Hepatic stellate cell (primary cell): ENCODE data around the gene DENND1A.
"Not testable (repeated sequence)": the region's sequence is repeated elsewhere in the genome, so short reads cannot be mapped to it uniquely, and the experiment has no call there.

ENCODE experiments used
- DNase-seq: peaks from one replicate; pipeline ENCODE4 v3.0.0; 2011; ENCODE audit warnings: low spot score

Gene DENND1A

DNA sequence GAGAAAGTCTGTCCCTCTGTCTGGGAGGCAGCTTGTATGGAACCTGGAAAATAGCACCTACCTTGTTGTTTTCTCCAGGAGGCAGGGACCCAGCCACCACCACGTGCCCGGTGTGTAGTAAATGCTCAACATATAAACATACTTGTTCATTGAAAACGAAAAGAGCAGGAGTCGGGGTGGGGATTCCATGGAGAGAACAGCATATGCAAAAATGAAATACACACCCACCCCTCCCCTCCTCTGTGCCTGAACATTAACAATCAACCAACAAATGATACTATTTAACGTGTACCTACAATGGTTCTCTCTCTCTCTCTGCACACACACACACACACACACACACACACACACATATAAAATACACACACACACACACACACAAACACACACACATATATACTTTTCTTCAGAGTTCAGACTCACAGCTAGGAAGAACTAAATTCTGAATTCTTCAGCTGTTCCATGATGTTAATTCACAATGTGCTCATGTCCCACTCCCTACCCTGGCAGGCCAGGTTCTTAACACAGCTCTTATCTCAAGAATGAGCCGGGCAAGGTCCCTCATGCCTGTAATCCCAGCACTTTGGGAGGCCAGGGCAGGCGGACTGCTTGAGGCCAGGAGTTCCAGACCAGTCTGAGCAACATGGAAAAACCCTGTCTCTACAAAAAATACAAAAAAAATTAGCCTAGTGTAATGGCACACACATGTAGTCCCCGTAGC lies 16.3 kb upstream of the DENND1A start:
- no peak for DNase-seq

DNA sequence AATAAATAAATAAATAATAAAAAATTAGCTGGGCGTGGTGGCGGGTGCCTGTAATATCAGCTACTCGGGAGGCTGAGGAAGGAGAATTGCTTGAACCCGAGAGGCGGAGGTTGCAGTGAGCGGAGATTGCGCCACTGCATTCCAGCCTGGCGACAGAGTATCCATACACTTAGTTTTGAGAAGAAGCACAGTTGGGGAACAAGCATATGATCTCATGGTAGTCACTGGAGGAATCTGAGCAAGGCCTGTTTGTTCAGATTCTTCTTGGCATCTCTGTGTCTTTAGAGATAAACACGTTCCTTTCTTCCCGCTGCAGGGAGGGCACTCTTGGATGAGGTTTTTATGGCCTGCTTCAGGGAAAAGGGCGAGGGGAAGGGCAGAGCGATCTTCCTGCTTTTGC lies 15.6 kb upstream of the DENND1A start:
- no peak for DNase-seq

DNA sequence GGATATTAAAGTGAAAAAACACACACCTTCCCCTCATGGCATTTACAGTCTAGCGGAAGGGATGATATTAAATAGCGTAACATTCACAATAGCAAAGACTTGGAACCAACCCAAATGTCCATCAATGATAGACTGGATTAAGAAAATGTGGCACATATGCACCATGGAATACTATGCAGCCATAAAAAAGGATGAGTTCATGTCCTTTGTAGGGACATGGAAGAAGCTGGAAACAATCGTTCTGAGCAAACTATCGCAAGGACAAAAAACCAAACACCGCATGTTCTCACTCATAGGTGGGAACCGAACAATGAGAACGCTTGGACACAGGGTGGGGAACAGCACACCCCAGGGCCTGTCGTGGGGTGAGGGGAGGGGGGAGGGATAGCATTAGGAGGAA lies 14.5 kb upstream of the DENND1A start:
- DNase-seq = not testable (repeated sequence)

DNA sequence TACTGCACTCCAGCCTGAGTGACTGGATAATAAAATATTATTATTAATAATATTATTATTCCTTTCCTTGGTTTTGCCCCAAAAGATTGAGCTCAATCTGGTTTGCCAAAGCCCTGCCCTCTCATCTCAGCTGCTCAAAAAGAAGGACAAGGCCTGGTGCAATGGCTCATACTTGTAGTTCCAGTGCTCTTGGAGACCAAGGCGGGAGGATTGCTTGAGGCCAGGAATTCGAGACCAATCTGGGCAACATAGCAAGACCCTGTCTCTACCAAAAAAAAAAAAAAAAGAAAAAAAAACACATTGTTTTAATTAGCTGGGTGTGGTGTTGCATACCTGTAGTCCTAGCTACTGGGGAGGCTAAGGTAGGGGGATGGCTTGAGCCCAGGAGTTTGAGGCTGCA lies 13.7 kb upstream of the DENND1A start:
- DNase-seq = no peak

DNA sequence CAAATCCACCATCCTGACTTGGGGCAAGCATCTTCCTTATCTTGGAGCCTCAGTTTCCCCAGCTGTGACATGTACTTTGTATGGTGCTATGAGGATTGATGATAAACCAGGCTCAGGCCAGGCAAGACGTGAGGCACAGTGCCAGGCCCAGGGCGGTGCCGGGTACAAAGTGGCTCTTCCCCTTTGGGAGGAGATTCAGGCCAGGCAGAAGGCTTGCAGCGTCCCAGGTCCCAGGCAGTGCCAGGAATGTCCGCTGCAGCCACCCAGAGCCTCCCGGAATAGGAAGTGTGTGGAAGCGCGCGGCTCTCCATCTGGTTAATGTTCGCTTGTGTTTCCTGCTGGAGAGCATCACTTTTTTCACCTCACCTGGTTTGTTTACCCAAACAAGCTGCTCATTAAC lies 12.6 kb upstream of the DENND1A start:
- DNase-seq = no peak

DNA sequence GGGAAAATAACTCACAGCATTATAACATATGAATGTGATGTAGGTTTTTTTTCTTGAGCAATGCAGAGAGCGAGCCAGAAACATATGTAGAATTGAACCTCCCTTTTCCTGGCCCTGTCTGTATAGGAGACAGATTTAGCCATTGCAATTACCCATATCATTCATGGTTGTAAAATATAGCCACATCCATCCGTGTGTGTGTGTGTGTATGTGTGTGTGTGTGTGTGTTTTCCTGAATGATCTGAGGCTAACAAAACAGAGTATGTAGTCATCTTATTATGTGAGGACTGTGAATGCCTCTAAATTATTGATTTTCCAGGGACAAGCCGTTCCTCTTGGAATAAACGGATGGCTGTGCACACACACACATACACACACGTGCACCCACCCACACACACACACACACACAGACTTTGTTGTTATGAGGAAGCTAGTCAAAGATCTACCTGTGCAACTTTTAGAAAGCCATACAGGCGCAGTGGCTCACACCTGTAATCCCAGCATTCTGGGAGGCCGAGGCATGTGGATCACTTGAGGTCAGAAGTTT lies 11.7 kb upstream of the DENND1A start:
- no peak for DNase-seq

DNA sequence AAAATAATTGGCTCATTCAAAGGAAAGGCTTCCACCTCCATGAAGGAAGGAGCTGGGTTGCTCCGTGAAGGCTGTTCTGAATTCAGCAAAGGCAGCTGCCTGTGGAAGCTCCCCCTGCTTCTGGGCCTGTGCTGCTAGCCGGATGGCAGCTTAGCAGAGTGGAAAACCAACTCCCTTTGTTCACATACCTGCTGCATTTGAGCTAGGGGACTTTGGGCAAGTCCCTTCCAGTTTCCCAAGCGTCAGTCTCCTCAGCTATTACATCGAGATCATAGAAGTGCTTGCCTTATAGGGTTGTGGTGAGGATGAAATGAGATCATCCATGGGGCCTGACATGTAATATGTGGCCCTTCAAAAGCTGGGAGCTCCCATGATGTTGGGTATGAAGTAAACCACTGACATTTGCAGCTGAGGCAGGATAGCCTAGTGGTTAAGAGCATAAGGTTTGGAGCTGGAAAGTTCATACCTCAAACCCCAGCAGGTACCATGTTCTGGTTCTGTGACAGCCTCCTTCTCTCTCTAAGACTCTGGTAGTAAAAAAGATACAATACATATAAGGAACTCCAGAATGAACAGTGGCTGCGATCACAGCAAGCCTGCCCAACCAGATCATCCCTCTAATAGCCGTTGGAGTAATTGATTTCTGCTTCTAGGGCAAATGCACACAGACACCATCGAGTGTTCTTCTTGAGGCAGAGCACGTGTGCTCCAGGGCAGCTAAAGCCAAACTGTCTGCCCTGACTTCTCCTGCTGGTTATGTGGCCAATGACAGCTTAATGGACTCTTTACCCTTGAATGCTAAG lies 11.0 kb upstream of the DENND1A start:
- DNase-seq = no peak

DNA sequence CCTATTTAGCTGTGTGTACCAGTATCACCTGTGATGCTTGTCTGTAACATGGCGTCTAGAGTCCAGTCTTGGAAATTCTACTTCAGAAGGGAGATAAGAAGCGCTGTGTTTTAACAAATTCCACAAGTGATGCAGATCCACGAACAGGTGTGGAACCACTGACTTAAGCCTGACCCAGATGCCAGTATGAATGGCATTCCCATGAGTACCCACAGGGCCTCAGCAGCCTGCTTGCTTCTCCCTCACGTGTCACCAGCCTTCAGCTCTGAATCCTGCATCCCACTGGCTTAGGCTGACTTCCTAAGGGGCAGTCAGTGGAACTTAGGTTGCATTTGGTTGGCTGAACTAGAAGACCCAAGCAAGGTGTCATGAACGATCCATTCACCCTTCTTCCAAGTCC lies 8.5 kb upstream of the DENND1A start:
- DNase-seq = no peak

DNA sequence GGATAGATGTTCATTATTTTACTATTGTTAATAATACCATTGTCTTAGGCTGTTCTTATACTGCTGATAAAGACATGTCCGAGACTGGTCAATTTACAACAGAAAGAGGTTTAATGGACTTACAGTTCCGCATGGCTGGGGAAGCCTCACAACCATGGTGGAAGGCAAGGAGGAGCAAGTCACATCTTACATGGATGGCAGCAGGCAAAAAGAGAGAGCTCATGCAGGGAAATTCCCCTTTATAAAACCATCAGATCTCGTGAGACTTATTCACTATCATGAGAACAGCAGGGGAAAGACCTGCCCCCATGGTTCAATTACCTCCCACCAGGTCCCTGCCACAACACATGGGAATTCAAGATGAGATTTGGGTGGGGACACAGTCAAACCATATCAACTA lies 6.6 kb upstream of the DENND1A start:
- DNase-seq = not testable (repeated sequence)

DNA sequence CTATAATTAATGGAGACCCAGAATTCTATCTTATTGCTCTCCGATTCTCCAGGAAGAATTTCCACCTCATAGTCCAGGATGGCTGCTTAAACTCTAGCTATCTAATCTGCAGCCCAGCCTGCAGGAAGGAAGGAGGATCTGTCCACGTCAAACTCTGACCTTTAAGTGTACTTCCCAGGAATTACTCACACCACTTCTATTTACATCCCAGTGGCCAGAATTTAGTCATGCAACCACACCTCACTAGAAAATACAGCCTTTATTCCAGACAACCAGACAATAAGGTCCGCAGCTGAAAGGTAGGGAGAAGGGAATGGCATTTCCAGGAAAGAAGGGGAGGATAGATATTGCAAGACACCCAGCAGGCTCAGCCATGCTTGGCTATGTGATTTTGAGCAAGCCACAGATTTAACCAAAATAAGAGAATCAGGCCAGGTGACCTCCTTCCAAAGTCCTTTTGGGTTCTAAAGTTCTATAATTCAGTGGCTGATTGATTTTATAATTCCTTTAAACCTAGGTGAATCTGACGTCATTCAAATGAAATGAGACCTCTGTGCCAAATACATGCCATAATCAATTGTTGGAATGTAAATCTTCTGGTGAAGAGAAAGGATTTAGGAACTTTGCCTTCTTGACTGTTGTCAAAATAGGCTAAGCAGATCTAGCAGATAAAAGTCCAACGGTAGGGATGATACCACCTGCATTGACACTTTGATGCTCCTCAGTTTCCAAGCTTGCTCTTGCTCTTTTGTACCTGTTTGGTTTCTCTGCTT lies 3.7 kb upstream of the DENND1A start:
- DNase-seq = peak; percentile 49

DNA sequence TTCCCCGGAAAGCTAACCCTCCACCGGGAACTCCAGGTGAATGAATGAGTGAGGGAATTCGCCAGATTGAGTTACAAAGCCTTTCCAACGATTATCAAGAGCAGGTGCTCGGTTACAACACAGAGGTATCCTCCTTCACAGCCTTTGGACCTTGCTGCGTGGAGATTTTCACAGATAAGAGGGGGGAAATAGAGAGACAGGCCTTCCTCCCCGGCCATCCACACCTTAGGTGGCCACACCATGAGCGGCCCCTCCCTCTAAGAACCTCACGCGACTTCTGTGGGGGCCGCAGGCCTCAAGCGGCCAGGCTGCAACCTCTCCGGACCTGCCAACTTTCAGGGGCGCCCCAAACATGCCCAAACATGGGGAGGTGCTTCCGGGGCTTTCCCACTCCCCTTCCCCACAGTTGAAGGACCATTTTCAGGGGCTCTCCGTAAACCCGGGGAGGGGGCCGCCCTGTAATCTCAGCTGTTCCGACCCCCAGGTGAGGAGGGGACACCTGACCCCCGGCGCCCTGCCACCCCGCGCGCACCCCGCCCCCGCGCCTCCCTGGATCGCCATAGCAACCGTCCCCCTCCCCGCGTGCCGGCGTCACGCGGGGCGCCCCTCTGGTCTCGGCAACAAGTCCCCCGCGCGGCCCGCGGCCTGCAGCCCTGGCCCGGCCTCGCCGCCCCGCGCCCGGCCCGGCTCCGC lies 603 bp downstream of the DENND1A start:
- no peak for DNase-seq

DNA sequence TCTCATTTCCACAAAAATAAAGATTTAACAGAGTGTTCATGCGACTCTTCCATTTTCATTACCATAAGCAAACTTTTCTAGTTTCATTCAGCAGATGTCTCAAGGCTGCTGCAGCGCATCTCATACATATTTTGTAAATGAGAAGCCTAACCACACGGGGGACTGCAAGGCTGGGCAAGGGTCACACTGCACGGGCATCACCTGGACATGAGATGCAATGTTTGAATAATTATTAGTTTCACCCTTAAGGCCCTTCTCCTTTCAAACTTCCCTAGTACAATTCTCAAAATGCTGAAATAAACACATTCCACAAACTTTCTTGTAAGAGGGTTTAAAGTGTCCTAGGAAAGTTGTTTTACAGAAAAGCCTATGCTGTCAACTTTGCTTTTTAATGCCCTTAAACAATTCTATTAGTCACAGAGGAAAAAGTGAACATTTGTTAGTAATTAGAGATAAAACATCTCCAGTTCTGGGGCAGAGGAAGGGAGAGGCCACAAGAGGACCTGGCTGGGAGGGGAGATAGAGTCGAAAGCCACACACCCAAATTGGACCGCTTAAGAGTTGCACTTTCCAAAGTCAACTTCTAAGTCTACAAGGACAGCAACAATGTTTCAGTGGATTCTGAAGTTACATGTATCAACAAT lies 1.3 kb downstream of the DENND1A start:
- DNase-seq = peak; percentile 26

DNA sequence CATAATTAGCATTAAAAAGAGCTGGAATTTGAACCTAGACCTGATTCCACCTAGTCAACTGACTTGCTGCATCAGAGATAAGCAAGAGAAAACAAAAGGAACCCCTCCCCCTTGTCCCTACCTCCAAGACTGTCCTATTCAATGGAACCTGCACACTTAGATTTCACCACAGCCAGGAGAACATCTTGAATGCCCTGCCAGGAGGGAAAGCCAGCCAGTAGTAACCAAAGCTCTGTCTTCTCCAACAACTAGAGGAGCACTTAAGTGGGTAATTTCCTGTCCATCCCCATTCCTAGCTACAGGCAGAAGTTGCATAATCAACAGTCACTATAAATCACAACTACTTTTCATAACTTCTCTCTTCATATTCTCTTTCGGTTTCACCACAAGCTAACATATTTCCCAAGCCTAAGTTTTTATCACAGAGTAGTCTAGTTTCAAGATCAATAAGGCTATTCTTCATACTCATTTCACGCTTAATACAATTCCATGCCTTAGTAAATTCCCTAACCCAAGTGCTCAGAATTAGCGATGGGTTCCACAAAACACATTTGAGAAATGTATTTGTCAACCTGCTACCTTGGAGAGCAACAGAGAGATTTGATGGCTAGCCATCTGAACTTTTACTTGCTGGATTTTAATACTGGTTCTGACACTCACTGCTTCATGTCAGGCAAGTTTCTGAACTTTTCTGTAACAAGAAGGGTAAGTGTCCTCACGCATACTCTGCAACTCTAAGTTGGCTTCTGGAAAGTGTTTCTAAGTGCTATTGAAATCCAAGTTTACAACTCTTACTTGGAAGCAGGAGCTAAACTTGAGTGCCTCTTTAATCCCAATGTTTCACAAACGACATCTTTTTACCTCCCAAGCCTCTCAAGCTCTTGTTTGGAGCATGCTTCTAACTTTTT lies 2.0 kb downstream of the DENND1A start:
- peak; percentile 35 for DNase-seq

DNA sequence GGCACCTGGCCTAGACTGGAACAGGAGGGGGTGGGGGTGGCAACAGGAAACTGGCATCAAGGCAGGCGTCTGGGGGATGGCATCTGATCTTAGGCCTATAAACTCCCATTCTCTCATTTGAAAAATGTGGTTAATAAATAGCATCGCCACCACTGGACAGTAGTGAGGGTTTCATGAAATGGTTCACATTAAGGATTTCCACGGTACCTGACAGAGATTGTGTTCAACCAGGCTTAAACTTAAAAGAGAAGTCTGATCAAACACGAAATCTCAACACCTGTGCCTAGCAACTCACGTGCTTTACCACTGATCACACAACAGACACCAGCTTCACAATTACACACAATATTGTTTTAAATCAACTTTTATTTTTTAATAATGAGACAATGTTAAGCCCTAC lies 3.0 kb downstream of the DENND1A start:
- DNase-seq = no peak

DNA sequence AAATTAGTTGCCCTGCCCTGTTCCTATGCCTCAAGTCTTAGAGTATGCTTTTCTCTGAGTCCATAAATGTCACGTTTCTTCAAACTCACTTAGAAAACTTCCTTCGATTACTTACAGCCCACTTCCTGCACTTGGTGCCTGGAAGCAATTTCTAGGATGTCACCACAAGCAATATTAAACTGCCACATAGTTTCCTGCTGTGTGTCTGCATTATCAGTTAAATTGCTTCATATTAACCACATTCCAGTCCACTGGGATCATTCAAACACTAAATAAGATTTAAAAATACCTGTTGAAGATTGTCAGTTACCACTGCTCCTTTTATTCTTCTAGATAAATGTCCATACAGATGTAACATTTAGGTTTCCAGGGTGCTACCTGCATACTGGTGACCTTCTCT lies 4.1 kb downstream of the DENND1A start:
- no peak for DNase-seq

DNA sequence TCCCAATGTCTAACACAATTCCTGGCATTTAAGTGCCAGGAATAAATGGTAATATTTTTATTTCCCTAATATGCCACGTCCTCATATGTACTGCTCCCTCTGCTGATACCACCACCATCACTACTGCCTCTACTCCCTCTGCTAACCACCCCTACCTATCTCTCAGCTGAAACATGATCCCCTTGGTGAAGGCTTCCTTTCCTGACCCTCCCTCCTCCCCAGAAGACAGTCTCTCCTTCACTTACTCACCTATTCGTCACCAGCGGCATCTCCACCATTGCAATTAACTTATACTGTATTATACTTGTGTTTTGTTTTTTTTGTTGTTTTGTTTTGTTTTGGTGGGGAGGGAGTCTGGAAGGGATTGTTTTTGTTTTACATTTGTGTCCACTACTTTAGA lies 4.8 kb downstream of the DENND1A start:
- DNase-seq = no peak

DNA sequence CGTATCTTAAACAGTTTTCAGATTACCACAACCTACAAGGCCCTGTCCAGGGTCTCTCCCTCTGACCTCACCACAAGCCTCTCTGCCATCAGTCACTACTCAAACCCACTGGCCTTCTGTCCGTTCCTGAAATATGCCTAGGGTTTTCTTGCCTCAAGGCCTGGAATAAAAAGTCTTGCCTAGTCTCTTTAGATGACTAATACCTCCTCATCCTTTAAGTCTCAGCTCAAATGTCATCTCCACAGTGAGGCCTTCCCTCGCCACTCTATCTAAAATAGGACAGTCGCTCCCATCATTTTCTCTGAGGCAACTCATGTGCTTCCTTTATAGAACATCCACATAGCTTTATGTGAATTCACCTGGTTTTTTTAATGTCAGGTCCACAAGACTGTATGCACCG lies 5.2 kb downstream of the DENND1A start:
- no peak for DNase-seq

DNA sequence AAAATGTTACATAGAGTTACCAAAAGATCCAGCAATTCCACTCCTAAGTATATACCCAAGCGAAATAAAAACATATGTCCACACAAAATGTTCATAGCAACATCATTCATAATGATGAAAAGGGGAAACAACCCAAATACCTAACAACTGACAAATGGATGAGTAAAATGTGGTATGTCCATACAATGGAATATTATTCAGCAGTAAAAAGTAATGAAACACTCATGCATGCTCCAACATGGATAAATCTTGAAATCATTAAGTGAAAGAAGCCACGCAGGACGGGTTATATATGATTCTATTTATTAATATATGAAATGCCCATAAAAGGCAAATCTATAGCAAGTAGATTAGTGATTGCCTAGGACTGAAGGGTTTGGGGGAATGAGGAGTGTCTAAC lies 6.0 kb downstream of the DENND1A start:
- no peak for DNase-seq

DNA sequence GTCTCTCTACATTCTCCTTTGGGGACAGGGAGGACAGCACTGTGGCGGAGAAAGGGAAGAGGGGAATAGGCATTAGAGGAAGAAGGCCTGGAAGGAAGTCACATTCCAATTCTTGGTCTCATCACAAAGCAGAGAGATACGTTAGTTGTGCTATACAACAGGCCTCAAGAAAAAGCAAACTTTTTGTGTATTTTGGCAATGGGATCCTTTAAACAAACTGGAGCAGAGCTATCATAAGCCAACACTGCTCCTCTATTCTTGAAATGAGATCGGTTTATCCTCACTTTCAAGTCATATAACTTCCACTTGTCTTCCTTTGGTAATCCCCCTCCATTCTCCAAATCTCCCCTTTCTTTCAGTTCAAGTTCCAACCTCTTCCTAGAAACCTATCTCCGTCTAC lies 6.5 kb downstream of the DENND1A start:
- DNase-seq = no peak

DNA sequence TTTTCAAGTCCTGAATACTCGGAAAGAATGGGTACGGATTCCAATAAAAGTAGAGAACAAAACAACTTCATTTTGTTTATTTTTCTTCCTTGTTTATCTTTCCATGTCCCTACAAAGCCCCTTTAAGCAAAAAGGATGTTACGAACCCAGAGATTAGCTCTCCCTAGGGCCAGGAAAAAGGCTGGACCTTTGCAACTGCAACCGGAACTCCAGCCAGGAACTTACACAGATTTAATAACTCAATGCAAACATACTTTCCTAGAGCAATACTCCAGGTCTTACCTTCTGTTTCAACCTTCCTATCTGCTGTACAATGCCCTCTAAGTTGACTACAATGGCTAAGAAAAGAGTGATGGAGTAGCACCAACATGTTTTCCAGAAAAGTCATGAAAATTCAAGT lies 7.0 kb downstream of the DENND1A start:
- DNase-seq = no peak
